IPS-18a (cell line): ENCODE data around the gene MED14.
"Not testable (repeated sequence)": the region's sequence is repeated elsewhere in the genome, so short reads cannot be mapped to it uniquely, and the experiment has no call there.

Experiments used
- H3K27ac ChIP-seq: one replicate; pipeline ENCODE4 v1.5.1; 2013; ENCODE audit warnings: low read length
- H3K27me3 ChIP-seq: one replicate; pipeline ENCODE4 v1.6.1; 2013; ENCODE audit warnings: mild to moderate bottlenecking, low read length; ENCODE audit not compliant: control insufficient read depth, insufficient read depth
- H3K36me3 ChIP-seq: one replicate; pipeline ENCODE4 v1.6.1; 2013; ENCODE audit warnings: low read depth, low read length; ENCODE audit not compliant: control insufficient read depth
- H3K4me1 ChIP-seq: one replicate; pipeline ENCODE4 v1.6.1; 2013; ENCODE audit warnings: low read depth, low read length; ENCODE audit not compliant: control insufficient read depth
- H3K4me3 ChIP-seq: one replicate; pipeline ENCODE4 v1.5.1; 2013; ENCODE audit warnings: low read length
- H3K9ac ChIP-seq: one replicate; pipeline ENCODE4 v1.6.1; 2013; ENCODE audit warnings: mild to moderate bottlenecking, low read length, moderate library complexity
- H3K9me3 ChIP-seq: one replicate; pipeline ENCODE4 v1.6.1; 2013; ENCODE audit warnings: low read depth, low read length; ENCODE audit not compliant: control insufficient read depth

MED14 gene

DNA sequence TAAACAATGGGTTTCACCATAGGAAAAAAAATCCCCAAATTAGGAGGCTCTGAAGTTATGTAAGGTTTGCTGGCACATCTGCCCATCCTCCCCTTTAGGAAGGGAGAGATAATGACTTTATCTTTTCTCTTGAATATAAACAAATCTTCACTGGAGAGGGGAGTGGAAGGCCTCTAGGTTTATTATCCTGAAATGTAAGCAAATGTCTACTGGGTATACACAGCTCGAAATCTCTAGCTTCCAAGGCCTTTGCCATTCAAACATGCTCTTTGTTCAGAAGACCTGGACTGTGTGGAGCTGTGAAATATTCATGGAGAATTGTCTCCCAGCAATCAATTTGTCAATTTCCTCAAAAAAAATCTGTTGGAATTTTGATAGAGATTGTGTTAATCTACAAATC lies 21.7 kb upstream of the MED14 start:
- Histone ChIP-seq H3K4me1 (no peaks in the 10 kb centered on the region), H3K27ac (no peak overlapping the region), H3K9me3 (no peaks in the 10 kb centered on the region), H3K9ac (no peak overlapping the region), H3K4me3 (no peak overlapping the region), H3K27me3 (no peaks in the 10 kb centered on the region), H3K36me3 (no peaks in the 10 kb centered on the region)

DNA sequence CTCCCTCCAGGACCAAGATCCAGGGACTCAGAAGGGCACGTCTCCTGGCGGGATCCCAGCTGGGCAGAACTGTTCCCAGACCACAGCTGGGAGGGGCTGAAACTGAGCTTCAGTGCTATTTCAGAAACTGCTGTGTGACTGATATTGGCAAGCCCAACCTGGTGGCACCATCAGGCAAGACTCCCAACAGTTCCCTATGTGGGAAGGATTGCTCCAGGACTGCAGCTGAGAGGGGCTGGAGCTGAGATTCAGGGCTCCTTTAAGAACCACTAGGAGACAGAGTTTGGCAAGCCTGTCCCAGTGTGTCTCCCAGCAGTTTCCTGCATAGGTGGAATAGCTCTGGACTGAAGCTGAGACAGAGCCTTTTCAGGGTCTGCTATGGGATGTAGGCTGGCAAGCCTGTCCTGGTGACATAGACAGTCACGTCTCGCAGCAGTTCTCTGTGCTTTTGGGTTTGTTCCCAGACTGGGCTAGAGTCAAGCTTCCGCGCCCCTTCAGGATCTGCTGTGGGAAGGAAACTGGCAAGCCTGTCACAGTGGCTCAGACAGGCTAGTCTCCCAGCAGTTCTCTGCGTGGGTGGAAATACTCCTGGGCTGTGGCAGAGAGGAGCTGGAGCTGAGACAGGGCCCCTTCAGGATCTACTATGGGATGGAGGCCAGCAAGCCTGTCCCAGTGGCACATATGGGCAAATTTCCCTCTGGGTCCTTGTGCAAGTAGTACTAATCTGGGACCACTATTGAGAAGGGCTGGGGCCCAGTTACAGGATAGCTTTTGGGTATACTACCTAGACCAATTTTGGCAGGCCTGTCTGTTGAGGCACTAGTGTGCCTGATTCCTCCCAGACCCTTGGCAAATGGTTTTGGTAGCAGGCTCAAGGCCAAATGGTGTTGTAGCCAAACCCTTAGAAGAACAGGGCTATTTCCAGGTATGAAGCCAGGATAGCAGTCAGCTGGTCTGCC lies 20.2 kb upstream of the MED14 start:
- Histone ChIP-seq H3K4me3 (no peak overlapping the region), H3K36me3 (no peaks in the 10 kb centered on the region), H3K27me3 (no peaks in the 10 kb centered on the region), H3K9me3 (no peaks in the 10 kb centered on the region), H3K4me1 (no peaks in the 10 kb centered on the region), H3K27ac (no peak overlapping the region), H3K9ac (no peak overlapping the region)

DNA sequence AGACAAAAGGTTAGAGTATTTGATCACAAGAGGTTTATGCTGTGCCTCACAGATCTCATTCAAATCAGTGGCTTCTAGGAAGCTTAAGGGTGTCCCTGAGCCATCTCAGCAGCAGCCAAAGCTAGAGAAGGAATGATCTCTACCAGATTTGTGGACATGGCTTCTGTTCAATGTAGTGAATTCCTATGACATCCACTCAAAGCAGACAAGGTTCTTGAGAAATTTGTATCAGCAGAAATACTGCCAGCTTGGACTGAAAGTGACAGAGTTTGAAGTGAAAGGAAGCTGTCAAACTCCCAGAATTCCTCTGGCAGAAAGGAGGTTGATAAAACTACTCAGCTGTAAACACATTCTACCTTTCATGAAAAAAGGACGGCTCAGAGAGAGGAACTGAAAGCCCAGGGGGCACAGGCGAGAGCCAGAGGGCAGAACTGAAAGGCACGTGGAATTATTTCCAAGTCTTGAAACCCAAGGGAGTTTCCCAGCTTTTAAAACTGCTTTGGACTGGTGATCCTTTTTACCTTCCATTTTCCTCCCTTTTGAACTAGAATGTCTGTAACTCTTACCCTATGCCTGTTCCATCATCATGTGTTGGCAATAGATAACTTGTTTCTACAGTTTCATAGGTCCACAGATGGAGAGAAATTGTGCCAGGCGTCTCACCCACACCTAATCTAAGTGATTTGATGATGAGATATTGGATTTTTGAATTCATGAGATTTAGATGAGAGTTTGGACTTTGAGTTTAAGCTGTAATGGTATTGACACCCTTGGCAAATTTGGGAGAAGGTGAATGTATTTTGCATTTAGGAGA lies 14.5 kb upstream of the MED14 start:
- Histone ChIP-seq H3K9ac (no peak overlapping the region), H3K4me1 (no peaks in the 10 kb centered on the region), H3K9me3 (no peaks in the 10 kb centered on the region), H3K27me3 (no peaks in the 10 kb centered on the region), H3K27ac (no peak overlapping the region), H3K36me3 (no peaks in the 10 kb centered on the region), H3K4me3 (no peak overlapping the region)

DNA sequence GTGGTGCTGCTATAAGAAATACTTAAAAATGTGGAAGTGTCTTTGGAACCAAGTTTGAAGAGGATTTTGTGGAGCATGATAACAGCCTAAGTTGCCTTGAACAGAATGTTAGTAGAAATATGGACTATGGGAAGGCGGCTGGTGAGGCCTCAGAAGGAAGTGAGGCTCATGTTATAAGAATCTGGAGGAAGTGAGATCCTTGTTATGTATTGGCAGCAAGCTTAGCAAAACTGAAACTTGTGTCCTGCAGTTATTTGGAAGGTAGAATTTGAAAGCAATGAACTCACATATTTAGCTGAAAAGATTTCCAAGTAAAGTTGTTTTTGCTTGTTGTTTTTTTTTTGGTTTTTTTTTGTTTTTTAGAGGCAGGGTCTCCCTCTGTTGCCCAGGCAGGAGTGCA lies 13.6 kb upstream of the MED14 start:
- Histone ChIP-seq H3K27ac (no peak overlapping the region), H3K27me3 (no peaks in the 10 kb centered on the region), H3K36me3 (no peaks in the 10 kb centered on the region), H3K4me3 (no peak overlapping the region), H3K9ac (no peak overlapping the region), H3K4me1 (no peaks in the 10 kb centered on the region), H3K9me3 (no peaks in the 10 kb centered on the region)

DNA sequence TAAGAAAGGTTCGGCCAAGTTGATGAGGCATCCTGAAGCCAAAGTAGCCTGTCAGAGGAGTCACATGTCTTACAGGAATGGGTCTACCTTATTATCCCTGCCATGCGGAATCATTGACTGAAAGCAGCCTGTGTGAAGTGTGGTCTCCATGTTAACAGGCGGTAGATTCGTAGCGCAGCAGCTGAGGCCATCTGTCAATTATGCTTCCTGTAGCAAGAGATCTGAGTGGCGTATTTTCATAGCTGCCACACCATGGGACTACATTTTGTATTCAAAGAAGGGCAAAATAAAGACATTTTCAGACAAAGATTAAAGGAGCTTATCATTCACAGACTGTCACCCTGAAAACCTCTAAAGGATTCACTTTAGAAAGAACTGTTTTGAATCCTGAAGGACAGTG lies 11.2 kb upstream of the MED14 start:
- H3K4me1 ChIP-seq, result no peaks in the 10 kb centered on the region
- H3K4me3 ChIP-seq, result no peak overlapping the region
- no peak overlapping the region for H3K27ac ChIP-seq

DNA sequence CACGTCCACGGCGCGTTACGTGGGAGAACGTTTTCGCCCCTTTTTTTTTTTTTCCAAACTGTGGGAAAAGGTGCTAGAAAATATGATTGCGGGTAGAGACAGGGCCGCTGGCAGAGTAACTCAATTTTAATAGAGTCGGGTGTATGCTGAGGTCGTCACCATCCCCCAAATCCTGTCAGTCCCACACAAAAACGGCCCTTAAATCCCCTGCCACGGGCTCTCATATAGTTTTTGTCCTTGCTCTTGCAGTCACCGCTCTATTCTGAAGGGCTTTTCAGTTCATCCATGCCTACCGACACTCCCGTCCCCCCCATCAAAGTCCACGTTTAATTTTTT lies 796 bp upstream of the MED14 start:
- Histone ChIP-seq H3K9me3 (no peaks in the 10 kb centered on the region), H3K36me3 (no peaks in the 10 kb centered on the region), H3K9ac (peak overlapping the region; percentile 75), H3K27ac (peak overlapping the region; percentile 56), H3K4me1 (no peaks in the 10 kb centered on the region), H3K4me3 (peak overlapping the region; percentile 84), H3K27me3 (no peaks in the 10 kb centered on the region)

More for the DNA sequence above, 11.2 kb upstream of the MED14 start:
- no peaks in the 10 kb centered on the region for H3K9me3 ChIP-seq
- H3K27me3 ChIP-seq, result no peaks in the 10 kb centered on the region
- no peaks in the 10 kb centered on the region for H3K36me3 ChIP-seq
- no peak overlapping the region for H3K9ac ChIP-seq

DNA sequence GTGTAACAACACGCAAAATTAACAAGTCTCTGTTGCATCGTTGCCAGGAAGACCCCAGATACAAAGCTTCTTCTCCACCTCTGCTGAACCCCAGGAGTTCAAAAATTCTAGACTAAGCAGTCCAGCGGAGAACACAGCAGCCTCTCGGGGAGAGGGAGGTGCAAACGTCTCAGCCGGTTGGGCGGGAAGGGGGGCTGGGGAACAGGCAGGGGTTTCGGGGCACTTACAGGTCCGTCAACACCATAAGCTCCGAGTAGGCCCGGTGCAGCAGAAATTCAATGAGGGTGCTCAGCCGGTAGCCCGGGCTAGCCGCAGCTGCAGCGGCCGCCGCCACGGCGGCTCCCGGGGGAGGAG lies 394 bp downstream of the MED14 start:
- Histone ChIP-seq H3K27me3 (no peaks in the 10 kb centered on the region), H3K27ac (no peak overlapping the region), H3K36me3 (no peaks in the 10 kb centered on the region), H3K4me3 (peak overlapping the region; percentile 84), H3K4me1 (peaks cover 3% of the 10 kb centered on the region), H3K9ac (peak overlapping the region; percentile 75), H3K9me3 (no peaks in the 10 kb centered on the region)

DNA sequence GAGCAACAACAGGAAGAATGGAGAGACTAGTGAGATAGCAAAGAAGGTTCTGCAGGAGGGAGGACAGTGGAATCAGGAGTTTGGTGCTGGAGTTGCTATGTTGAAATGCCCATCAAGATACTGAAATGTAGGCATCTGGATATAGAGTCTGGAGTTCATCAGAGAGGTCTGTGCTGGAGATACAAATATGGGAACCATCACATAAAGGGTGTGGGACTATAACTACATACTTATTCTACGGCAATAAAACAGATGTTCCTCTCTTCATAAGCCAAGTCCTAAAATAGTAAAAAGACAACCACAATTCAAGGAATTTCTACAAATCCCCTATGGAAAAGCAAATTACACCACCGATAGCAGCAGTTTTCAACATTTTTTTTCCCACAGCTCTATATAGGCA lies 1.6 kb downstream of the MED14 start:
- Histone ChIP-seq H3K36me3 (peaks cover under 1% of the 10 kb centered on the region), H3K27ac (no peak overlapping the region), H3K9ac (peak overlapping the region; percentile 75), H3K4me3 (peak overlapping the region; percentile 84), H3K4me1 (peaks cover 3% of the 10 kb centered on the region), H3K9me3 (no peaks in the 10 kb centered on the region), H3K27me3 (no peaks in the 10 kb centered on the region)

DNA sequence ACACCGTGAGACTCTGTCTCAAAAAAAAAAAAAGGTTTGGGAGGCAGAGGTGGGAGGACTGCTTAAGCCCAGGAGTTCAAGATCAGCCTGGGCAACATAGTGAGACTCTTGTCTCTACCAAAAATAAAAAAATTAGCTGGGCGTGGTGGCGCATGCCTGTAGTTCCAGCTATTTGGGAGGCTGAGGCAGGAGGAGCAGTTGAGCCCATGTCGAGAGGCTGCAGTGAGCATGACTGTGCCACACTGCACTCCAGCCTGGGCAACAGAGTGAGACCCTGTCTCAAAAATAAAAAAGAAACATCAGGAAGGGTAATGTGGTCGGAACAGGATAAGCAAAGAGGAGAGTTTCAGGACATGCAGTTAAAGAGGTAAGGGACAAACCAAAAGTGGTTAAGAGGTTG lies 2.8 kb downstream of the MED14 start:
- H3K9ac ChIP-seq, H3K4me1 ChIP-seq, H3K36me3 ChIP-seq, H3K27me3 ChIP-seq, H3K9me3 ChIP-seq, H3K4me3 ChIP-seq, H3K27ac ChIP-seq: not testable (repeated sequence)

DNA sequence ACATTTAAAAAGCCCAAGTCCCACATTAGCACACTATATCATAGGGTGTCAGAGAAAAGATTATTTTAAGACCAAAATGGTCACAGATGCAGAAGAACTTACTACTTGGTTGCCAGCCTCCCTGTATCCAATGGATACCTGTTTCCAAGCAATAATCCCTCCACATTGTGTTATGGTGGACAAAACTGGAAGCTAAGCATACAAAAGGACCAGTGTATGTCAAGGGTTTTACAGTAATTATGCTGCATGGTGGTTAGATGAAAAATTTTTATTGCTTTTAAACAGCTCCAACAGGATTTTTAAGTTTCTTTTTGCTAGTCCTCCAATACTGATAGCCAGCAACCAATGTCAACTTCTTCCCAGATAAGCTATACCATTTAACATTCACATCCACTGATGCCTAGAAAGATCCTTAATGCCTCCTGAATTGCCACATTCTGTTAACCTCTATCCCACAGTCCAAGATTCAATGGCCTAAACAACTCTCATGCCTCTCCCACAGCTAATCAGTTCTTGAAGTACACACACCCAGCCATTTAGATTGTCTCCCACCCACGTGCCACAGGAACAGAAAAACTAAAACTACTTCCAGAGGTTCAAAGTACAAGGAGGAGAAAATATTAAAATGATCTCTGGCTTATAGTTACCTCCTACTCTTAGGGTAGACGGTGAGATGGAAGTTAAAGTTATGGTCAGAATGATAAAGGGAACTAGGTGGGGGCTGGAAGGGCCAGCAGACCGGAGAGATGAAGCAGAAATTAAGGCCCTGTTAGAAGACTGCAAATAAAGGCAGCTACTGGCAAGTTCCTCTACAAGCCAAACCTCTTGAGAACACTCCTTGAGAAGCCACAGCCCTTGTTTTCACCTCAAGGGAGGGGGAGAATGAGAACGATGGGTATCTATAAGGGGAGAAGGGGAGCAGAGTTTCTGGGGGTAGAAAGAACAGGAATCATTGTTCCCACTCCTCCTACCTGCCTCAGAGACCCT lies 5.5 kb downstream of the MED14 start:
- peaks cover 19% of the 10 kb centered on the region for H3K36me3 ChIP-seq
- peaks cover 3% of the 10 kb centered on the region for H3K4me1 ChIP-seq
- no peak overlapping the region for H3K4me3 ChIP-seq
- no peak overlapping the region for H3K27ac ChIP-seq
- H3K9me3 ChIP-seq, result no peaks in the 10 kb centered on the region
- no peak overlapping the region for H3K9ac ChIP-seq
- no peaks in the 10 kb centered on the region for H3K27me3 ChIP-seq
